GM23248 (cell line): ENCODE data around the gene KREMEN1. TPM values are rescaled to one million over a fixed set of nuclear protein-coding genes. Genes with fewer than 3 reads are reported as not detected.

Source experiments
- DNase-seq: peaks from one replicate; pipeline ENCODE4 v3.0.0-alpha.2; 2015
- H2AFZ ChIP-seq: fragments of 200-600 bp; sonication (generic); 2 replicates; pipeline ENCODE4 v1.6.1; 2016; ENCODE audit warnings: antibody characterized with exemption
- H3F3A ChIP-seq: fragments of 200-600 bp; sonication (generic); 2 replicates; pipeline ENCODE4 v1.6.1; 2016; ENCODE audit warnings: mild to moderate bottlenecking, antibody characterized with exemption, mixed run types; ENCODE audit not compliant: insufficient read depth
- H3K27ac ChIP-seq: fragments of 200-600 bp; sonication (generic); 2 replicates; pipeline ENCODE4 v1.5.1; 2016; ENCODE audit warnings: mild to moderate bottlenecking
- H3K27me3 ChIP-seq: fragments of 200-600 bp; sonication (generic); replicated peaks from 2 replicates; pipeline ENCODE4 v1.6.1; 2016; ENCODE audit warnings: mild to moderate bottlenecking; ENCODE audit not compliant: insufficient read depth
- H3K36me3 ChIP-seq: fragments of 200-600 bp; sonication (generic); 2 replicates; pipeline ENCODE4 v1.6.1; 2016; ENCODE audit warnings: low read depth, mild to moderate bottlenecking
- H3K4me1 ChIP-seq: fragments of 200-600 bp; sonication (generic); 2 replicates; pipeline ENCODE4 v1.6.1; 2016; ENCODE audit warnings: mild to moderate bottlenecking; ENCODE audit not compliant: insufficient read depth
- H3K4me2 ChIP-seq: fragments of 200-600 bp; sonication (generic); one replicate; pipeline ENCODE4 v1.6.1; 2016; ENCODE audit warnings: mild to moderate bottlenecking; ENCODE audit not compliant: unreplicated experiment
- H3K4me3 ChIP-seq: fragments of 200-600 bp; sonication (generic); 2 replicates; pipeline ENCODE4 v1.5.1; 2016; ENCODE audit warnings: mild to moderate bottlenecking
- H3K79me2 ChIP-seq: fragments of 200-600 bp; sonication (generic); 2 replicates; pipeline ENCODE4 v1.6.1; 2016; ENCODE audit warnings: mild to moderate bottlenecking; ENCODE audit not compliant: insufficient read depth
- H3K9ac ChIP-seq: fragments of 200-600 bp; sonication (generic); 2 replicates; pipeline ENCODE4 v1.6.1; 2016; ENCODE audit warnings: mild to moderate bottlenecking
- H3K9me2 ChIP-seq: fragments of 200-600 bp; sonication (generic); 2 replicates; pipeline ENCODE4 v1.6.1; 2016; ENCODE audit warnings: mixed run types, mild to moderate bottlenecking, moderate library complexity; ENCODE audit not compliant: insufficient read depth
- H3K9me3 ChIP-seq: fragments of 200-600 bp; sonication (generic); one replicate; pipeline ENCODE4 v1.6.1; 2017; ENCODE audit warnings: low read depth
- H4K20me1 ChIP-seq: fragments of 200-600 bp; sonication (generic); 2 replicates; pipeline ENCODE4 v1.6.0; 2016; ENCODE audit not compliant: insufficient read depth
- EZH2 ChIP-seq: fragments of 200-600 bp; sonication (generic); IDR thresholded peaks from 2 replicates; pipeline ENCODE4 v1.6.1; 2018; ENCODE audit warnings: antibody characterized with exemption, mild to moderate bottlenecking; ENCODE audit not compliant: insufficient read depth, poor library complexity, severe bottlenecking
- EZH2phosphoT487 ChIP-seq: fragments of 200-600 bp; sonication (generic); IDR thresholded peaks from 2 replicates; pipeline ENCODE4 v1.6.1; 2018; ENCODE audit warnings: antibody characterized with exemption, moderate library complexity, mild to moderate bottlenecking, low read depth; ENCODE audit not compliant: insufficient read depth
- WGBS, 2 experiments: methylation state at CpG; one replicate each; pipeline ENCODE4 v1.1.6; 2015 to 2017; ENCODE audit warnings: low lambda C conversion rate in 2 of 2, low coverage in 1 of 2; ENCODE audit errors: missing lambda C conversion rate in 2 of 2; 5-methylcytosine and 5-hydroxymethylcytosine counted together
- in situ Hi-C: fragments of 300-500 bp; cut with MboI; formaldehyde crosslinking; loops from 2 replicates; pipeline ENCODE4 v1.15.0; 2020
- polyA plus RNA-seq: library from polyadenylated mRNA; unstranded; fragments of >200 nt; fragmentation: Nextera tagmentation; extraction: Ambion mirVana; gene quantifications from 2 replicates; pipeline ENCODE4 v1.2.1, GENCODE V29; 2016
- total RNA-seq: library from RNA; depleted of rRNA; stranded (reverse); fragments of >200 nt; shearing (Covaris generic); gene quantifications from 2 replicates; pipeline ENCODE4 v1.2.3, GENCODE V29; 2014

The KREMEN1 gene
- total and polyA plus RNA-seq, 2 experiments from 2014 or later = 4.3 to 4.4 TPM

DNA sequence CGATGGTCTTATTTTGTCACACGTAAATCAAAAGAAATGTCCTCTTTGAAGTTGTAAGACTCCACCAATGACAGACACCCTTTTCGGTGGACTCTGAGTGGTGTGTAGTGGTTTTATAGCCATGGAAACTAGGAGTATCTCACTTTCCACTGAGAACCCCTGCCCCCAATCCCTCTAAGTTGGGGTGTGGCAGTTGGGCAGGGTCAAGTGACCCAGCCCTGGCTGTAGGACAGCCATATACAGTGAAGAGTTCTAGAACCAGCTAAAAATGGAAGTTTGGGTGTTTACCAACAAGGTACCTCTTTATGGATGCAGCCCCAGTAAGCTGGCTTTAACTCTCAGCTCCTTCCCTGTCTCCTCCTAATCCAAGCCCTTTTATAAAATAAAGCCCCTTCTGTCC lies 16.4 kb upstream of the KREMEN1 start:
- H3K36me3 ChIP-seq = no peaks in the 10 kb centered on the region
- WGBS, 2 experiments = 98 to 99% methylated on average over 3 of the region's 3 CpGs
- H2AFZ ChIP-seq = no peak overlapping the region
- H3K9me2 ChIP-seq = no peaks in the 10 kb centered on the region
- H3F3A ChIP-seq = no peaks in the 10 kb centered on the region
- no peaks in the 10 kb centered on the region for H3K4me1 ChIP-seq
- no peaks in the 10 kb centered on the region for H3K9me3 ChIP-seq
- no peak for DNase-seq
- no peaks in the 10 kb centered on the region for H3K79me2 ChIP-seq
- H3K27ac ChIP-seq = no peak overlapping the region
- in situ Hi-C loops = no loop called here
- no peak overlapping the region for H3K4me3 ChIP-seq
- no peaks in the 10 kb centered on the region for H4K20me1 ChIP-seq
- no peak overlapping the region for H3K9ac ChIP-seq
- H3K4me2 ChIP-seq = no peak overlapping the region
- no peaks in the 10 kb centered on the region for H3K27me3 ChIP-seq
- TF ChIP-seq EZH2phosphoT487 (no peak), EZH2 (no peak)

DNA sequence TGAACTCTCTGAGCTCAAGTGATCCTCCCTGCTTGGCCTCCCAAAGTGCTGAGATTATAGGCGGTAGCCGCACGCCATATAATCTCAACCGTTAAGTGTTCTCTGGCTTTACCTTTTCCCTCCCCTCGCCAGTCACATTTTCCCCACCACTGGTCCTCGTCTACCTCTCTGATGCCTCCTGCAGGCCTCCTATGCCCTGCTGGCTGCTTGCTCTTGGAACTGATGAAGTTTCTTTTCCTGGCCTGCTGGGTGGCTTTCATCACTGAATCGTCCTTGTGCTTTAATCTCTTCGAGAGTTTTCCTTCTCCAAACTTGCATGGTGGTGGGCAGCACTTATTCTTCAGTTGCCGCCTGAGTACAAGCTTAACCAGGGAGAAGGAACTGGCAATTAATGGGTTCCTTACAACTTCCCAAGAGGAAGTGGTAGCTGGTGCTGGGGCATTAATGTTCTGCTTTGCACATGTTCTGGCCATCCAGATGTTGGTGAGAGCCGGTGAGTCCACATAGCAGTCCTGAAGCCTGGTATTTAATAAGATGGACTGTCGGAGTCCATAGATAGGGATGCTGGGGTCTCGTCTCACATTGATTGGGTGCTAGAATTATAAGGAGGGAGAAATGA lies 12.5 kb upstream of the KREMEN1 start:
- Histone ChIP-seq H3K4me3 (no peak overlapping the region), H3K27ac (no peak overlapping the region), H3K4me1 (no peaks in the 10 kb centered on the region), H3K9me3 (no peaks in the 10 kb centered on the region), H3K4me2 (no peak overlapping the region), H3K27me3 (no peaks in the 10 kb centered on the region), H3F3A (no peaks in the 10 kb centered on the region), H3K9ac (no peak overlapping the region), H2AFZ (no peak overlapping the region), H3K79me2 (no peaks in the 10 kb centered on the region), H3K9me2 (no peaks in the 10 kb centered on the region), H3K36me3 (no peaks in the 10 kb centered on the region), H4K20me1 (no peaks in the 10 kb centered on the region)
- in situ Hi-C loops = no loop called here
- DNase-seq = no peak
- 84 to 86% methylated on average over 12 of the region's 12 CpGs for WGBS, 2 experiments
- TF ChIP-seq EZH2phosphoT487 (no peak), EZH2 (no peak)

DNA sequence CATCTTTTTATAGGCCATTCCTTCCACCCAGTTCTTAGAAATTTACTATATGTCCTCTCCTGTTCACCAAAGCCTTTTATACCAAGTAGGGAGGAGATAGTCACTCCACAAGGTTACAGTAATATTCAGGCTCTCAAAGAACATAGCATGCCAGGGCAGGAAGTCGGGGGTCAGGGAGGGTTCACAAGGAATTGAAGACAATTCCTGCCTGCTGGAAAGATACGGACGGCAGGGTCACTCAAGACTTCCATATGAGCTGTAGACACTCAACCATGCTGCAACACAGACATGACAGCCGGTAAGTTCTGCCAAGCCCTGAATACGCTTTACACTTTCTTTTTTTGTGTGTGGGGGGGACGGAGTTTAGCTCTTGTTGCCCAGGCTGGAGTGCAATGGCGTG lies 11.9 kb upstream of the KREMEN1 start:
- no peak overlapping the region for H2AFZ ChIP-seq
- TF ChIP-seq EZH2phosphoT487 = no peak
- TF ChIP-seq EZH2 = no peak
- DNase-seq = no peak
- no peaks in the 10 kb centered on the region for H3K79me2 ChIP-seq
- no peaks in the 10 kb centered on the region for H4K20me1 ChIP-seq
- H3K9me2 ChIP-seq = no peaks in the 10 kb centered on the region
- no peaks in the 10 kb centered on the region for H3K9me3 ChIP-seq
- H3K9ac ChIP-seq = no peak overlapping the region
- no peak overlapping the region for H3K27ac ChIP-seq
- no peaks in the 10 kb centered on the region for H3K27me3 ChIP-seq
- H3K4me2 ChIP-seq = no peak overlapping the region
- H3K4me3 ChIP-seq = no peak overlapping the region
- no peaks in the 10 kb centered on the region for H3K4me1 ChIP-seq
- in situ Hi-C loops = no loop called here
- H3F3A ChIP-seq = no peaks in the 10 kb centered on the region
- no peaks in the 10 kb centered on the region for H3K36me3 ChIP-seq
- 78% methylated on average over 7 of the region's 7 CpGs for WGBS, 2 experiments

DNA sequence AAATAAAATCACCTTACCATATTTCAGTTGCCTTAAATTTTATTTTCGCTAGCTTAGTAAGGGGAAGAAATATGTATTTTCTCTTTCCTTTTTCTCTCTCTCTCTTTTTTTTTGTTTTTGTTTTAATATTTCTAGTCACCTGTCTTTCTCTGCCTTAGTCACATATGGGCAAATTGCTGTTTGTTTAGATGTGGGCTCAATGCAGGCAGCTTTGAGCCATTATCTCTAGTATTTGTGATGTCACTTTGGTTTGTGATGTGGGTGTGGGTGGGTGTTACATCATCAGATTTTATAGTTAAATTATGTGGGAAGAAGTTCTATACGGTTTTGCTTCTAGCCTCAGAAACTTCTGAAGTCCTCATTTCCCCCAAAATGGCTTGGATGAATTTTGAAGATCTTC lies 11.1 kb upstream of the KREMEN1 start, which contains the start of gene C22orf31:
C22orf31 (minus strand) TSS at position 59 of the 400 bp plus-strand sequence; CDS start at position 20, 39 bp downstream.
- no peak within 1 kb of the TSS for H3K9ac ChIP-seq
- no peaks in the 10 kb centered on the region for H3K4me1 ChIP-seq
- TF ChIP-seq EZH2 (no peak), EZH2phosphoT487 (no peak)
- H3F3A ChIP-seq = no peaks in the 10 kb centered on the region
- WGBS, 2 experiments = 57 to 62% methylated on average over 2 of the region's 2 CpGs
- H3K27ac ChIP-seq = no peak within 1 kb of the TSS
- H3K9me3 ChIP-seq = no peaks in the 10 kb centered on the region
- H3K27me3 ChIP-seq = 0 out of 2 replicates have a peak, but pooled peaks cover 3% of the 10 kb centered on the region
- no peak within 1 kb of the TSS for H2AFZ ChIP-seq
- DNase-seq = no peak
- H3K4me2 ChIP-seq = no peak within 1 kb of the TSS
- no peaks in the 10 kb centered on the region for H3K9me2 ChIP-seq
- H3K79me2 ChIP-seq = no peaks in the 10 kb centered on the region
- no peak within 1 kb of the TSS for H3K4me3 ChIP-seq
- H3K36me3 ChIP-seq = no peaks in the 10 kb centered on the region
- in situ Hi-C loops = no loop called here
- no peaks in the 10 kb centered on the region for H4K20me1 ChIP-seq
